ENCODE results near the gene LEO1. TPM values are rescaled to one million over a fixed set of nuclear protein-coding genes. Genes with fewer than 3 reads are reported as not detected.

The LEO1 gene
- total and polyA plus RNA-seq, 2 donors (not counting 1 experiment from before 2014, with no cell fraction given), result 1.9 to 19.1 TPM

DNA sequence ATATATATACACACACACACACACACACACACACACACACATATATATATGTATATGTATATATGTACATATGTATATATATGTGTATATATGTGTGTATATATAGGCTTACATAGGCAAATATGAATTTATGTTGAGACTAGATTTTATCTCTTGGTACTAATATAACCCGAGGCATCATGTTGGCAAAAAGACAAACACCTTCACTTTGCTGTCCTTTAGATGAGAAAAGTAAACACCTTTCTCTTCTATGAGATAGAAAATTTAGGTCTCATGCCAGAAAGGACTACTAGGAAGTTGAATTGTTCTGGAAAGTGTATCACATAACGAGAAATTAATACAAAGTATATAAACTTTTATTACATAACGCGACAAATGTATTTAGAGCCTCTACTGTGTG, 19.6 kb upstream of the LEO1 start:
- Mint-ChIP-seq H3K9me3 (ENCODE audit: insufficient read depth) (no peaks in the 10 kb centered on the region), H3K27me3 (no peaks in the 10 kb centered on the region), H3K4me1 (no peaks in the 10 kb centered on the region), H3K4me3 (no peak overlapping the region), H3K27ac (no peak overlapping the region)
- Histone ChIP-seq H3K9ac (ENCODE audit: low read length) (no peak overlapping the region), H3K9me3 (ENCODE audit: control extremely low read depth in 1 of 3, control insufficient read depth in 2 of 3, insufficient read depth in 1 of 3, low read length in 2 of 3) (no peaks in the 10 kb centered on the region), H4K20me1 (ENCODE audit: control insufficient read depth, insufficient read depth, low read length, poor library complexity, severe bottlenecking) (no peaks in the 10 kb centered on the region), H3K36me3 (replicated peaks in 1 of 2; ENCODE audit: control extremely low read depth in 1 of 2, control insufficient read depth in 1 of 2, extremely low read depth in 1 of 2, insufficient read depth in 2 of 2, low read length in 1 of 2) (no peaks in the 10 kb centered on the region), H3K4me3 (ENCODE audit: control extremely low read depth in 1 of 5, extremely low read depth in 1 of 5, insufficient read depth in 1 of 5, low read depth in 2 of 5, low read length in 4 of 5) (no peak overlapping the region), H3K79me2 (ENCODE audit: control insufficient read depth, insufficient read depth, low read length) (no peaks in the 10 kb centered on the region), H3K4me2 (replicated peaks; ENCODE audit: low read depth, low read length, poor library complexity, severe bottlenecking) (no peak overlapping the region), H3K4me1 (ENCODE audit: control insufficient read depth in 2 of 2, insufficient read depth in 2 of 2, low read length in 2 of 2) (no peaks in the 10 kb centered on the region), H3K27ac (ENCODE audit: low read length in 2 of 2) (no peak overlapping the region), H2AFZ (ENCODE audit: insufficient read depth, low read depth, low read length, poor library complexity, severe bottlenecking) (no peak overlapping the region), H3K27me3 (replicated peaks in 1 of 4; ENCODE audit: control extremely low read depth in 1 of 4, control insufficient read depth in 3 of 4, insufficient read depth in 4 of 4, low read length in 3 of 4) (no peaks in the 10 kb centered on the region)
- DNase-seq, result no peak
- no peak for ATAC-seq (ENCODE audit: low read depth)
- WGBS (ENCODE audit: insufficient coverage), result no CpG with 5 or more reads among the region's 4 CpGs
- POLR2A ChIA-PET, result no interaction called here
- CTCF ChIA-PET, result no interaction called here
- intact Hi-C loops (cut with micrococcal nuclease), result no loop called here
- no peak for TF ChIP-seq EZH2 (IDR thresholded peaks at IDR 0.05; ENCODE audit: borderline replicate concordance, insufficient read depth, low read depth, low read length, poor library complexity, severe bottlenecking)
- TF ChIP-seq, protein P1, sequence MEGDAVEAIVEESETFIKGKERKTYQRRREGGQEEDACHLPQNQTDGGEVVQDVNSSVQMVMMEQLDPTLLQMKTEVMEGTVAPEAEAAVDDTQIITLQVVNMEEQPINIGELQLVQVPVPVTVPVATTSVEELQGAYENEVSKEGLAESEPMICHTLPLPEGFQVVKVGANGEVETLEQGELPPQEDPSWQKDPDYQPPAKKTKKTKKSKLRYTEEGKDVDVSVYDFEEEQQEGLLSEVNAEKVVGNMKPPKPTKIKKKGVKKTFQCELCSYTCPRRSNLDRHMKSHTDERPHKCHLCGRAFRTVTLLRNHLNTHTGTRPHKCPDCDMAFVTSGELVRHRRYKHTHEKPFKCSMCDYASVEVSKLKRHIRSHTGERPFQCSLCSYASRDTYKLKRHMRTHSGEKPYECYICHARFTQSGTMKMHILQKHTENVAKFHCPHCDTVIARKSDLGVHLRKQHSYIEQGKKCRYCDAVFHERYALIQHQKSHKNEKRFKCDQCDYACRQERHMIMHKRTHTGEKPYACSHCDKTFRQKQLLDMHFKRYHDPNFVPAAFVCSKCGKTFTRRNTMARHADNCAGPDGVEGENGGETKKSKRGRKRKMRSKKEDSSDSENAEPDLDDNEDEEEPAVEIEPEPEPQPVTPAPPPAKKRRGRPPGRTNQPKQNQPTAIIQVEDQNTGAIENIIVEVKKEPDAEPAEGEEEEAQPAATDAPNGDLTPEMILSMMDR (IDR thresholded peaks at IDR 0.05), result no peak

GRCh38 chr15:51982770-51983103, 11.2 kb upstream of the LEO1 start:
- H3K27ac Mint-ChIP-seq, result no peak overlapping the region
- no peaks in the 10 kb centered on the region for H3K27me3 Mint-ChIP-seq
- no peak for DNase-seq
- Histone ChIP-seq H3K27ac (ENCODE audit: low read length in 2 of 2) (no peak overlapping the region), H3K36me3 (replicated peaks in 1 of 2; ENCODE audit: control extremely low read depth in 1 of 2, control insufficient read depth in 1 of 2, extremely low read depth in 1 of 2, insufficient read depth in 2 of 2, low read length in 1 of 2) (no peaks in the 10 kb centered on the region), H3K4me3 (ENCODE audit: control extremely low read depth in 1 of 5, extremely low read depth in 1 of 5, insufficient read depth in 1 of 5, low read depth in 2 of 5, low read length in 4 of 5) (no peak overlapping the region), H3K79me2 (ENCODE audit: control insufficient read depth, insufficient read depth, low read length) (no peaks in the 10 kb centered on the region), H4K20me1 (ENCODE audit: control insufficient read depth, insufficient read depth, low read length, poor library complexity, severe bottlenecking) (no peaks in the 10 kb centered on the region), H3K4me1 (ENCODE audit: control insufficient read depth in 2 of 2, insufficient read depth in 2 of 2, low read length in 2 of 2) (peaks cover 6 to 8% of the 10 kb centered on the region in 2 donors), H3K27me3 (replicated peaks in 1 of 4; ENCODE audit: control extremely low read depth in 1 of 4, control insufficient read depth in 3 of 4, insufficient read depth in 4 of 4, low read length in 3 of 4) (no peaks in the 10 kb centered on the region), H3K4me2 (replicated peaks; ENCODE audit: low read depth, low read length, poor library complexity, severe bottlenecking) (no peak overlapping the region), H3K9me3 (ENCODE audit: control extremely low read depth in 1 of 3, control insufficient read depth in 2 of 3, insufficient read depth in 1 of 3, low read length in 2 of 3) (no peaks in the 10 kb centered on the region), H2AFZ (ENCODE audit: insufficient read depth, low read depth, low read length, poor library complexity, severe bottlenecking) (no peak overlapping the region), H3K9ac (ENCODE audit: low read length) (no peak overlapping the region)
- H3K9me3 Mint-ChIP-seq (ENCODE audit: insufficient read depth), result no peaks in the 10 kb centered on the region
- ChIA-PET POLR2A (no interaction called here), CTCF (interaction anchor here (1.3 kb wide), 1 partner anchor 96 kb away, joined by 6 read pairs; no protein-coding TSS in a partner anchor)
- intact Hi-C loops (cut with micrococcal nuclease), result loop anchor here (1.0 to 5.0 kb wide), 4 partner anchors 64 to 245 kb away; no protein-coding TSS in a partner anchor
- TF ChIP-seq, protein P1 (IDR thresholded peaks at IDR 0.05), result no peak
- peaks cover 9% of the 10 kb centered on the region for H3K4me1 Mint-ChIP-seq
- H3K4me3 Mint-ChIP-seq, result no peak overlapping the region
- ATAC-seq (ENCODE audit: low read depth), result no peak
